ENCODE data around the gene GNAQ.

The GNAQ gene

DNA sequence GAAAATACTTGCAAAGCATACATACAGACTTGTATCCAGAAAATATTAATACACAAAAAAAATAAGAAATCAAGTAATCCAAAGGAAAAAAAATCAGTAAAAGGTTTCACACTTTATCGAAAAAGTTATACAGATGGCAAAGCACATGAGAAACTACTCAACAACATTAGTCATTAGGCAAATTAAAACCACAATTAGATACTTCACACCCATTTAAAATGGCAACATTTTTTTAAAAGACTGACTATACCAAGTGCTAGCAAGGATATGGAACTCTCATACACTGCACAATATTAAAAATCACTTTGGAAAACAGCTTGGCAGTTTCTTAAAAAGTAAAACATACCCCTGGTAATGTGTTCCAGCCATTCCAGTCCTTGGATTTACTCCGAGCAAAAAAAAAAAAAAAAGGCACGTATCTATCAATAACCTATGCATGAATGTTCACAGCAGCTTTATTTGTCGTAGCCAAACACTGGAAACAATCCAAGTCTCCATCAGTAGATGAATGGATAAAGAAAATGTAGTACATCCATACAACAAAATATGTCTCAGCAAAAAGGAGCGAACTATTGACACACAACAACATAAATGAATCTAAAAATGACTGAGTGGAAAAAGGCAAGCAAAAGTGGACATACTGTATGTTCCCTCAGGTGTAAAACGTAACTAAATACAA, 66.0 kb downstream of the GNAQ start:
- no peak for DNase-seq

- DNase-seq, result no peak
These were observed 67.4 kb downstream of the GNAQ start for GRCh38 chr9:77964258-77964657.

DNA sequence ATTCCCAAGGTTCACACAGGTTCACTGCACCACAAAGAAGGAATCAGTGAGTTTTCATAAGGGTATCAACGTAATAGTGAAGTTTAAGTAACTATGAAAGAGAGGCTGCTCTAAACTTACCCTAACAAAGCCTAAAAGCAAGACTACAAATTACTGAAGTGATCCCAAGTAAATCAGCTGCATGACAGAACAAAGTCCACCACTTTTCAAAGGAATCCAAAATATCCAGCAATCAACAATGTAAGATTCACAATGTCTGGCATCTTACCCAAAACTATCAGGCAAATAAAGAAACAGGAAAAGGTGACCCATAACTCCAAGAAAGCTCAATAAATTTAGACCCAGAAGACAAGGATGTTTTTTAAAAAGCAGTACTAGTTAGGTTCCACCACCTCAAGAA, 70.1 kb downstream of the GNAQ start:
- DNase-seq, result no peak

- no peak for DNase-seq
These were observed 71.1 kb downstream of the GNAQ start for GRCh38 chr9:77960356-77961153.

GRCh38 chr9:77959803-77960202, 71.8 kb downstream of the GNAQ start:
- DNase-seq, result no peak

DNA sequence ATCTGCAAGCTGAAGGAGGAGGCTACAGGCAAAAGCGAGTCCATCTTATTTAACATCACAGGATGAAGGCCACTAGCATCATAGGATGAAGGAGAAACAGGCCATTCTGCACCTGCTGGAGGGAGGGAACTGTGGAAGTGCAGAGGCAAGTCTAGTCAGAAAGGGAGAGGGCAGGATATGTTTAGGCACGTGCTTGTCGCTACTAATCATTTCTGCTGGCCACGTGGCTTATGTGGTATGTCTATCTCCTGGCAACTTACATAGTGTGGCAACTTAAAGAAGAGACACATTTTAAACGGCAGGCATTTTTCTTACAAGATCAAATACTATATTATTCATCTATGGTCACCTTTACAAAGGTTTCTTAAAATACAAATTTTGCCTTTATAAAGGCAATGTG, 74.0 kb downstream of the GNAQ start:
- no peak for DNase-seq

DNA sequence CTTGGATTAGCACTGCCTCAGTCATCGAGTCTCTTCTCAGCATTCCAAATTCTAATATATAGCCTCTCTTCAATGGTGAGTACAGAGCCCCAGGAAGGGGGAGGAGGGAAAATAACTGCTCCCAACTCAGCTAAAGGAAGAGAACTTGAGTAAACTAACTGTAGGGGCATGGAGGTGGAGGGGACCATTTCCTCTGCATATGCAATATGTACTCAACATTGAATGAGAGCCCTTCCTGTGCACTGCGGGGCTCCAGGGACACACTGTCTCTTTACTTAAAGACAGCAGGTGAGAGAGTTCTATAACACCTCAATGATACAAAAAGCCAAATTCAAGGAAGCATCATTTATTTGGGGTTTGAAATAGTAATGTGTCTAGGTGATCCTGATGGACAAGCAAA, 75.1 kb downstream of the GNAQ start:
- DNase-seq, result no peak

DNA sequence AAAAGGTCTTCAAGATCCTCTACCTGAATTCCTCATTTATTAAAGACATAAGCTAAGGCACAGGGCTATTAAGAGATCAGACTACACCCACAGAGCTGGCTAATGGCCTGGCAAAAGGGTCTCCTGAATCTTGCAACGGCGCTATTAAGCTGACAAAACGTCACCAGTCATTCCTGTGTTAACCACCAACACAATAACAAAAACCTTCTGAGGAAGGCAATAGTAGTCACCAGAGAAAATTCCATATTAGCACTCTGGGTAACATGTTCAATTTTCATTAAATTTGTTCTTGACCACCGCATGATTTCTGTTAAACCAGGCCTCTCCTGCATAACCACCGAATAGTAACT, 77.0 kb downstream of the GNAQ start:
- no peak for DNase-seq

DNA sequence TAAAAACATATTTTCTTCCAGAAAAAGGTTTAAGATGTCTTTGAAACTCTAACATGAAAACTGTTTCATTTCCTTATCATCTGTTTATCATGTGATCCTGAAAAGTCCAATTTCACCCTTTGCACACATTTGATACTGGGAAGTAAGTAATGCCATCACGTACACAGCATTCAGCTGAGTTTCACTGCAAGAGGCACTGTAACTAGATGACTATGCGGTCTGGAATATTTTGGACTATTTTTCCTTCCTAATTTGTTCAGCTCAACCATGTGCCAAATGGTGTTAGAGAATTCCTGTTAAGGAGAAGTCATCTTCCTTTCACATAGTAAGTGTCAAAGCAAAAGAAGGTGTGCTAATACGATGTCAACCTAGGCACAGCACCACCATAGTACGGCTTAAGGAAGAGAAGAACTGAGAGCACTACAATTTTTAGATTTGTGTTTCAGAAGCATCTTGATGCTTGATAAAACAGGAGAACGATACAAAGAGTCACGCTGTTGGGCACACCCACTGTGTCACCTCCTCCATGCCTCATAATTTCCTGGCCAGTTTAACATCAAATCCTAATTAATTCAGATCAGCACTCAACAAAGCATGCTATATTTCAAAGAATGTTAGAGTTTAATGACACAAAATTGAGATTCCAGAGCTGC, 77.5 kb downstream of the GNAQ start:
- no peak for DNase-seq

- DNase-seq, result no peak
These were observed 78.0 kb downstream of the GNAQ start for GRCh38 chr9:77953590-77953989.

DNA sequence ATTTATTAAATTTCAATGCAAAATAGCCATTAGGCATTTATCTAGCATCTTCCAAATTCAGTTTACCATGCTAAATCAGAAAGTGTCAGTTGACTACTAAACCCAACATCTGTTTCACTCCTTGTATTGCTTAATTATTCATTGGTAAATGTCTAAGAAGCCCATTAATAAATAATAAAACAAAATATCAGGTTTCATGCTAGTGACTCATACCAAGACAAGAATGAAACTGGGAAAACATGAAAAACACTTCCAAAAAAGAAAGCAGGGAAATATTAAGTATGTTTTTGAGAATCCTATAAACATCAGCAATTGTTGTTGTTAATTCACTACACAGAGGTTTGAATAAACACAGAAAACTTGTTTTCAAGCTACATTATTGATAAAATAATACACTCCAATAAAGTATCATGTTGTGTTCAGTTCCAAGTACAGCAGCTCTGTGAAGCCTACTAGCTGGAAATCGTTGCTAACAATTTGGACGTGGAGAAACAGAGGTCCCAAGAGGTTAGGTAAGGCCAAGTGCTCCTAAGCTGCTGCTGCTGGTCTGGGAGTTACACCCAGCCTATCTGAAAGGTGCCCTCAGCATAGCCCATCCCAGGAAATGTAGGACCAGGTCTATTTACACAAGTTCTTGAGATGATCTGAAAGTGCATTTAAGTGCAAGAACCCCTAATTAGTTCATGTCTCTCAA, 78.8 kb downstream of the GNAQ start:
- no peak for DNase-seq

- DNase-seq, result no peak
These were observed 80.2 kb downstream of the GNAQ start for GRCh38 chr9:77951369-77951768.

DNA sequence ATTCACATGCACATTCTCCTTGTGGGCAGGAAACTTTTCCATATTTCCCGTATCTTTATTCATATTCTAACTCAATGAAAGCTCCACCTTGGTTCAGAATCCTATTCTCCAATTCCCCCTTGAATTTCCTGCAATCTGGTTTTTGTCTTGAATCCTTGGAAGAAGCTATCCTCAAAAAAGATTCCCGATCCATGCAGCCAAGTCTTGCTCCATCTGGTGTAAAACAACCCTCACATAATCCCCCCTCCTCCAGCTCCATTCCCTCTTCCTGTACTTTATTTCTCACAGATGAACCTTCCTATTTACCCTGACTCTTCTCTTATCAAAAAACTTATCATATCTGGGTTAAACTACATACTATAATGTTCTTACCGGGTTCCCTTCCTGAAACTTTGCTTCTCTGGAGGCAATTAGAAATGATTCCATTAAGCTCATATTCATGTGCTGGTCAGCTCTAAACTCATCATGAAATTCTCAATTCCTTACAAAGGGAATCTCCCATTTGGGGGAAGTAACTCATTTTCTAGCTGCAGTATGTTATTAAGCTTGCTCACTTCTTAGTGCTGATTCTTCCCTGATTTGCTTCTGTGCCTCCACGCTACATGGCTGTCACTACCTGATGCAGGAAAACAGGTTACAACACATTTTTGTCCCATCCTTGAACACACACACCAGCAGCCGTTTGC, 81.7 kb downstream of the GNAQ start:
- no peak for DNase-seq

GRCh38 chr9:77947651-77948050, 84.0 kb downstream of the GNAQ start:
- no peak for DNase-seq

DNA sequence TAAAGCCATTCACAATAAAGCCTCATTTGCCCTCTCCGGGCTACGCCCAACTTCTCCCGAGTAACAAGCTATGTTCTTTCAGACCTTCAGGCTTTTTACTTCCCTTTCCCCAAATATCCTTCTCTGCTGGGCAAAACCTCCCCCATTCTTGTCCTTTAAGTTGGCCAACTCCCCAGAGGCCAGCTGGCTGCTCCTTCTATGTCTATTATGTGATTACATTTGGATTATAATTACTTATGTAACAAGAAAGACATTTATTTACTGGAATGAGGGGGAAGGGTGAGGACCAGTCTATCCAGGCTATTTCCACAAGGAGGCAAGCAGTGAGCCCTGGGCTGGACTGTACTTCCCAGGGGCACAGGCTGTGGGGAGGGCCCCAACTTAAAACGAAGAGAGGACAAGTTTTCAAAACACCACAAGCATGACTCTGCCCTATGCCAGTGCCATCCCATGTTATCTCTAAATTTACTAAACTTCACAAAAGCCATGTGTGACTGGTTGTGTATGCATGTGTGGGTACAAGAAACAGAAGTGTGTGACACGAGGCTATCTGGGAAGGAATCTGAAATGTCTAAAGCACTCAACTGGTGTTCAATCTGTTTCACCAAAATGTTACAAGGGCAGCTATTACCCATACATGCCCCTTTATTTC, 84.5 kb downstream of the GNAQ start:
- no peak for DNase-seq

DNA sequence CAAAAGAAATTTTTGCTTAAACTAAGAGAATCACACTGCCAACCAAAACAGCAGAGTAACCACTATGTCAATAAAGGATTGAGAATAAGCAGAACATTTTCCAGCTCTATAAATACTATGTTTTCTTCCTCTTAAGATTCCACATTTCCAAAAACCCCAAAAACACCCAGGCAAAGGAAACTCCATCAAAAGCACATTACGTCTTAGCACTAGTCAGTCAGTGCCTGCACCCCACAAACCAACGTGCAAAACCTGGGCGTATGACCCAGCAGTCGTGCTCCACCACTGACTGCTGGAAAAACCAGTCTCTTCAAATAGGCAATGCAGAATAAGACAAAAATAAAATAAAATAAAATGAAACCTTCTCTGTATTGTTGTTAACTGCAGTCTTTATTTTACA, 85.3 kb downstream of the GNAQ start:
- no peak for DNase-seq

- DNase-seq, result no peak
These were observed 85.8 kb downstream of the GNAQ start for GRCh38 chr9:77945798-77946197.

- no peak for DNase-seq
These were observed 86.9 kb downstream of the GNAQ start for GRCh38 chr9:77944556-77945243.

DNA sequence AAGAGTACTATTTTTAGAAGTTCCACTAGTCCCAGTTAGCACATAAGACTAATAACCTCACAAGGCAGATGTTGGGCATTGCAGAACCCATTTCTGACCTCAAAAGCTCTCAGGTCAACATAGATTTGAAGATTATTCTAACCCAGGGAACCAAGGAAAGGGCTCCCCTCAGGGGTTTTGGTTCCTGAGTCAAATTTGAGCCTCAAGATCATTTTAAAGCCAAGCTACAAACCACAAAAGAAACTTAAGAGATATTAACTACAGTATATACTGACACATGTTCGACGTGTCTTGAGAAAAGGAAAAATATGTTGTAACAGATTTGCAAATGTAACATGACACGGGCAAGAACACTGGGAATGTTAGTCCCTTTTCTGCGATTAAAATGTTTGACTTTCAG, 88.6 kb downstream of the GNAQ start:
- no peak for DNase-seq

DNA sequence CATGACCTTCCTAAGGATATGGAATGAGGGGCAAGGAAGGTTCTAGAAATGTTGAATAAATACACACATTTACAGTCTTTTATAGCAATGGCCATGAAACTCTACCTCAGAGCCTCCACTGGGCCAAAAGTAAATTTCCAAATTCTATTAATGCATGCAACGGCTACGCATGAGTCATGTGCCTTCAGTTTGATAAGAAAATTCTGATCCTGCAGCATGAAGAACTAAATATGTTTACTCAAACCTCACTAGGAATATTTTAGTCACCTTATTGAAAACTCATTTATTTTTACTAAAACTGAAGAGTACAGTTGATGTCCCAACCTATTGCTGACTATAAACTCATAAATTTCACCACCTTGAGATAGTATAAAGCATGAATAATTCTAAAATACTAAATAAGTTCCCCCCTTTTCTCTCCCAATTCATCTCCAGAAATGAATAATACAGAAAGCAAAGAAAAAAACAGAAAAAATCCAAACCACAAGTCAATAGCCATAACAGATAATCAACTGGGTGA, 92.4 kb downstream of the GNAQ start:
- no peak for DNase-seq

- DNase-seq, result no peak
These were observed 93.4 kb downstream of the GNAQ start for GRCh38 chr9:77938163-77938562.

DNA sequence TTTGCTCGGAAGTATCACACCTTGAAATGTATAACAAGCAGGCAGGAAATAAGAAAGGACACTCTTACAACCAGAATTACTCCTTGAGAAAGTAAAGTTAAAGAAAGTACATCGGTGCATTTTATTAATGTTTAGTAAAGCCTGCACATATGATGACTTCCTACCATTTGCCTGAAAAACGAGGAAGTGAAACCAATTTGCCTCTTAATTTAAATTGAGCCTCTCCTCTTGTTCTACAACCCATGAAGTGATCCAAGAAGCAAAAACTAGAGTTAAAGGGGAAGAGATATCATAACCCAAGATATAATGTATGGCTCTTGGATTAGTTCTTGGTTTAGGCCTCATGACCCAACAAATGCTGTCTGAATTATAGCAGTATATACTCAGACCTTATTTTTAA, 95.6 kb downstream of the GNAQ start:
- DNase-seq, result no peak
